IPS DF 19.7 (cell line): ENCODE data around the gene ASB6.

Experiments used
- DNase-seq: peaks from one replicate; pipeline ENCODE4 v3.0.0-alpha.2; 2013; ENCODE audit warnings: low read depth, low spot score

The ASB6 gene

DNA sequence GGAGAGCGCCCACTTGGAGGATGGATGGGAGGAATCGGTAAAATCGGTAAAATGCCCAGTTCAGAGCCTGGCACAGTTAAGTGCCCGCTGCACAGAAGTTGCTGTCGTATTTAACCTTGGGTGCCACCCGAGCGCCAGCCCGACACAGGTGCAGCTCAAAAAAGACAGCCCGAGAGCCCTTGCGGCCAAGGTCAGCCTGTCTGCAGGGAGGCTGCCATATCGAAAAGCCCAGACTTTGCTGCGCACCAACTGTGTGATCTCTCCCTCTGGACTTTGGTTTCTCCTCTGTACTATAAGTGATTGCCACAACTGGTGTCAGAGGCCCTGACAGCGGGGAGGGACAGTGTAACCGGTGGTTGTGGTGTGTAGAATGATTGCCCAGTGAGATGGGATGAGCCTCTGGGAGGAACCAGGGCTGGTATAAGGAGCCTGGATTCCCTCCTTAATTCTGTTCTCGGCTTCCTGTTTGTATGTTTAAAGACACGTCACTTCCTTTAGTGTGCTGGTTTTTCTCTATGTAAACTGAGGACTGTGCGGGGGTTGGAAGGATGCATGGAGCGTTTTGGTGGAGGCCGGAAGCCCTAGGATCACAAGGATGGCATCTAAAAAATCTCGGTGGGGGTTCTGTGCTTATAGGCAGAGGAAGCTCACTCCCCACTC lies 15.2 kb downstream of the ASB6 start:
- no peak for DNase-seq

DNA sequence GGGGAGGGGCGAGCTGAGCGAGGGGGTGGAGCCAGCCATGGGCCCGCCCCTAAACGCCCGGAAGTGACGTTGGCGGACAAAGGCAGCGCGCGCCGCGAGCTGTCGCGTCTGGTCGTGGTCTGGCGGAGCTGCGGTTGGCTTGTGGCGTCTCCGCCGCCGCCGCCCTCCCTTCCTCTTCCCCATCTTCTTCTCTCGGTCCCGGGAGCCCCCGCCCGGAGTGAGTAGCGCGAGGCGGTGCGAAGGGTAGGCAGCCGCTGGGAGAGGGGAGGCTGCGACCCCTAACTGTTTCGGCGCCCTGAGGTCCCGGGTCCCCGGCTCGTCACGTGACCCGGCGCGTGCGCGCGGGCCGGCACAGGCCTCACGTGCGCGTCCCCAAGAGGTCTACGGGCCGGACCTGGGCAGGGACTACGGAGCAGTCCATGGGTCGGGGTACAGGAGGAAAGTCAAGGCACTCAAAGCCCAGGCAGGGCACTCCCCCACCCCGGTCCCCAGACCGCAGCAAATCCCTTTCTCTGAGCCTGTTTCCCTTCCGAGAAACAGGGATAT lies 15.8 kb downstream of the ASB6 start, which contains the start of gene NTMT1:
TSS of gene NTMT1 (plus strand) at position 85 of the 546 bp plus-strand sequence. CDS start 6,541 bp downstream, outside the sequence.
- DNase-seq, result no peak

DNA sequence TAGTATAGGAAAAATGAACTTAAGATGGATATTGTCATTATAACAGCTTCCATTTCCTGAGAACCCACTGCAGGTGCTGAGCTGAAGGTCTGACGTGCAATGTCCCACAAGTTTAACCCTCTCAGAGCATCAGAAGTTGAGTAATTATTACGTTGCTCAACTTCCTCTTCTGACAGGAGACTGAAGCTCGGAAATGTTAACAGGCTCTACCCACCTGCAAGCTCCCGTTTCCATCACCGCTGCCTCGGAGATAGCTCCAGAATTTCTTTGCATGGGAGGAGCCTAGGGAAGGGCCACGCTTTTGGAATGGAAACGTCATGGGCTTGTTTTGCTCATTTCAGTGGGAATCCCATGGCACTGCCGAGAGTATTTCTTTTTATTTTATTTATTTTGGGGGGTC lies 17.0 kb downstream of the ASB6 start:
- DNase-seq, result no peak

DNA sequence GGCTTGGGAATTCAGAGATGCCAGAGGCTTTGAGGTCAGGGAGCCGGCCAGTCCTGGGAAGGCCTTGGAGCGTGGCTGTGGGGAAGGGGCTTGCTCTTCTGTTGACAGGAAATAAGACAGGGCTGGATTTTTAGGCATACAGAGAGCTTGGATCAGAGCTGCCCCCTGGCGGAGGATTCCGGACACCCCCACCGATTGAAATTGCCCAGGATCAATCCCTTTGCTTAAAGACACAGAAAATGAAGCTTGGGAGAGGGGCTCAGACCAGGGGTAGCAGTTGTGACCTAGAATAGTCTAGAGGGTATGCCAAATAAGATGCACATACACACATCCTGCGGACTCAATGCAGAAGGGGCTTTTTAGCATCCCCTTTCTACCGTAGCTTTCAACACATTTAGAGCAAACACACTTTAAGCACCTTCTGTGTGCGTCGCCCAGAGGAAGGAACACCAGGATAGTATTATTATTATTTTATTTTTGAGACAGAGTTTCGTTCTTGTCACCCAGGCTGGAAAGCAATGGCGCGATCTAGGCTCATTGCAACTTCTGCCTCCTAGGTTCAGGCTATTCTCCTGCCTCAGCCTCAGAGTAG lies 17.7 kb downstream of the ASB6 start:
- no peak for DNase-seq

DNA sequence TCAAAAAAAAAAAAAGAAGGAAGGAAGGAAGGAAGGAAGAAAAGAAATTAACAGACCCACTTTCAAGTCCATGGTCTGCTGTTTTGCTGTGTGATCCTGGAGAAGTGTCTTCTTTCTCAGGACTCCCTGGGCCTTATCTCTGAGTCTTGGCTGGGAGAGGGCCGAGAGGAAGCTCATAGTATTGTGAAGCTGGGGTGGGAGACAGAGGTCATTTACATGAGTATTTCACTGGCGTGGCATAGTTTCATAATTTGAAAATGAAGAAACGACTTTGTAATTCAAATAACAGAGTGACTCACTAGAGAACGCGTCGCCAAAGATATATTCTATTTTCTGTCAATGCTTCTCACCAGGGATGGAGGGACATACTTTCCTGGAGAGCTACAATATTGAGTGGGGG lies 18.6 kb downstream of the ASB6 start:
- DNase-seq, result no peak

DNA sequence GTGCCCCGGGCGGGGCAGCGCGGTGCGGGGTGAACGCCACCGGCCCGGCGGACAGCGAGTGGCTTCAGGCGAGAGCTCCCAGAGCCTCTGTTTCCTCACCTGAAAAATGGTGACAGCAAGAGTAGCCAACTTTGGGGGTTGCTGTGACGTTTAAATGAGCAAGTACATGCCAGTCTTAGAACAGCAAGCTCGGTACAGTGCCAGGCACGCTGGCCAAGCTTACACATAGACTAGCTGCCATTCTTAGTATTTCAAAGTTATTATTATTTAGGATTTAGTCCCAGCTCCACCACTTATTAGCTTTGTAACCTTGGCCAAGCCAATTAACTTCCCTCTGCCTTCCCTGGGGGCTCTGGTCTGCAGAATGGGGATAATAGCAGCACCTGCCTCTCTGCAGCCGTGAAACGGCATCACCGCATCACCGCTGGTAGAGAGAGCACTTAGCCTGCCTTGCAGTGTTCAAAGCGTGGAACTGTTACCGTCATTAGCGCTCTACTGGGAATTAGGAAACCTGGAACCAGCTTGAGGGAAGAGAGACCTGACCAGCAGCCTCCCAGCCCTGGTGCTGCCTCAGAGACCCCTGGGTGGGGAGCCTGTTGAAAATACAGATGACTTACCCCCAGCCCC lies 21.2 kb downstream of the ASB6 start, which contains the start of gene C9orf50:
TSS of gene C9orf50 (minus strand) at position 433 of the 627 bp plus-strand sequence. CDS start 527 bp downstream, outside the sequence.
- no peak for DNase-seq

DNA sequence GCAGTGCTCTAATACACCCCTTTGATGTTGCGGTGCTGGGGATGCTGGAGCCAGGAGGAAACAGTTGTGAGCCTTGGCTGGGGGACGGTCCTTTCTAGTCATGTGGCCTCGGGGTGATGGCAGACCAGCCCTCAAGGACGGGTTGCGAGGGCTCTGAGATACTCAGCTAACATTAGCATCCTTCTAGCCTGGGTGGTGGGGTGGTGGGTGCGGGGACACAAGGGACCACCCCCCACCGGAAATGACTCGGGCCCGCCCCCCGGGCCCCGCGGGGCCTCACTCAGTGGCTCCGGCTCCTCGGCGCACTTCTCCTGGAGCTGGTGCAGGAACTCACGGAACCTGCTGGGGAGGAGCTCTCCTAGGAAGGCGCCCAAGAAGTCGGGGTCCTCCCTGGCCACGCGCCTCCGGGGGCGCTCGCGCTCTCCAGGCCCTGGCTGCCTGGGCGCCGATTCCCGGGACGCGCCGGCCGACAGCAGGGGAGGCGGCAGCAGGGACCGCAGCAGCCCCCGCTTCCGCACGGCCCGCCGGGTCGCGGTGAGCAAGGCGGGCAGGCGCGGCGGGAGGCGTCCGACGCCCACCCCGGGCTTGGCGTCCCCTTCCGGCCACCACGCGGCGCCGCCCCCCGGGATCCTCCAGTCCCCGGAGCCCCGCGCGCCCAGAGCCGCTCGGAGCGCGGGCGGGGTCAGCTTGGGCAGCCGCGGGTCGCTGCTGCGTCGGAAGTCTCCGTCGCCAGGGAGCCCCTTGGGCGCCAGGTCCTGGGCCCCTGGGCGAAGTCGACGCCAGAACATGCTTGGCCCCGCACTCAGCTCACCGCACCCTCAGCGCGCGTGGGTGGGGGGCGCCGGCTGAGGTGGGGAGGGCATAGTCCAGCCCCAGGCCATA lies 21.9 kb downstream of the ASB6 start:
- no peak for DNase-seq

DNA sequence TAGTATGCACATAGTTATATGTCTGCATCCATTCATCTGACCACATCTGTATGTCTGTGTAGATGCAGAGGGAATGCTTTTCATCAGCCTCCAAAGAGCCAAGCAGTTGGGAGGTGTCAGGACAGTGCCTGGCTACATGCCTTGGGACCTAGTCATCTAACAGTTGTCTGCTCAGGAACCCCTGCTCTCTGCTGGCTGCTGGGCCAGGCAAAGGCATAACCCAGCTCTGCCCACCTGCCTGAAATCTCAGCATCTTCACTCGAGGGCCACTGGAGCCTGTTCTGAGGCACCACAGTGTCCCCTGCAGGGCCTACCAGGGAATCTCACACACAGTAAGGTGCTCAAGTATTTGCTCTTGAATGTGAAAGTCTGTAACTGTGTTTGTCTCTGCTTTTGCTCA lies 24.8 kb downstream of the ASB6 start:
- no peak for DNase-seq

GRCh38 chr9:129615407-129616285 lies 26.3 kb downstream of the ASB6 start:
- no peak for DNase-seq

DNA sequence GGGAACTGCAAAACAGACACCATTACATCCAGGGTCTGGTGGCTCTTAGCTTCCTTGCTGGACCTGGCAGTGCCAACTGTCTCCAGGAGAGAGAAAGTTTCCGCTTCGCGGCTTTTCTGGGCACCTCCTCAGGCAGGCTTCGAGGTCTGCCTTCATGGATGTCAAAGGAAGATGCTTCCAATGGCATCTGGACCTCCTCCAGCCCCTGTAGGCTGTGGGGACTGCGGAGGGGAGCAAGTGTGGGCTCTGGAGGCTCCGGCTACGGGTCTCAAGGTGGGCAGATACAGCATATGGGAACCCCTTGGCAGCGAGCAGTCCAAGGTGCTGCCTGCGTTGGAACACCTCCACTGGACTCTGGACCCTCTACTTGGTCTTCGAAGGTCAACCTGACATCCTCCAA lies 27.0 kb downstream of the ASB6 start:
- DNase-seq, result no peak

- no peak for DNase-seq
Measured at GRCh38 chr9:129613520-129614175, 28.3 kb downstream of the ASB6 start.

GRCh38 chr9:129612815-129613519 lies 29.0 kb downstream of the ASB6 start:
- no peak for DNase-seq

- DNase-seq, result no peak
Measured at GRCh38 chr9:129612123-129612522, 29.8 kb downstream of the ASB6 start.

DNA sequence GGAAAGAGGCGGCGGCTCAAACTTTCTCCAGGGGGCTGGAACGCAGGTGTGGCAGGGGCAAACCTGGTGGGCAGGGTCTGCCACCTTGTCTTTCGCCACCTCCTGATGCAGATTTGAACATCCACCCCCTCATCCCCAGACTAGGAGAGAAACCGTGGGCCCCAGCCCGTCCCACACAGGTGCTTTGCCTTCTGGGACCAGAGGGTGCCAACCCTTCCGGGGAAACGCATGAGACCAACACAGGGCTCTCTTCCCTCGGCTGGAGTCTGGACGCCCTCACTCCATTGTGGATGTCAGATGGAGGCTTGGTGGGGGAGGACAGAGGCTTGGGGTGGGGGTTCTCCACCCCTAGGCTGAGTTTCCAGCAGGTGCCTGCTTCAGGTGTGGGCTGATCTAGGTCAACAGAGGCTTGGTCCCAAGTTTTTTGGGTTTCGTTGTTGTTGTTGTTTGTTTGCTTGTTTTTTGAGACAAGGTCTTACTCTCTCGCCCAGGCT lies 30.6 kb downstream of the ASB6 start:
- no peak for DNase-seq

- no peak for DNase-seq
Measured at GRCh38 chr9:129610473-129611306, 31.3 kb downstream of the ASB6 start.

GRCh38 chr9:129610213-129610472 lies 31.8 kb downstream of the ASB6 start:
- DNase-seq, result no peak

- DNase-seq, result no peak
Measured at GRCh38 chr9:129609486-129610212, 32.3 kb downstream of the ASB6 start.
